H9 (cell line): ENCODE results near the gene SHB. TPM values are rescaled to one million over a fixed set of nuclear protein-coding genes. Genes with fewer than 3 reads are reported as not detected.

Source experiments
- DNase-seq: peaks from one replicate; pipeline ENCODE4 v3.0.0-alpha.2; 2017
- H2AFZ ChIP-seq: one replicate; pipeline ENCODE4 v1.6.1; 2013; ENCODE audit warnings: mild to moderate bottlenecking, low read length, control low read depth, moderate library complexity
- H2AK5ac ChIP-seq: 2 replicates; pipeline ENCODE4 v1.6.1; 2013; ENCODE audit warnings: low read length, control low read depth, mixed read lengths; ENCODE audit not compliant: insufficient read length
- H2BK120ac ChIP-seq: one replicate; pipeline ENCODE4 v1.6.1; 2013; ENCODE audit warnings: low read depth, mild to moderate bottlenecking, low read length, control low read depth, inconsistent platforms; ENCODE audit not compliant: poor library complexity, severe bottlenecking
- H2BK12ac ChIP-seq: 2 replicates; pipeline ENCODE4 v1.6.1; 2013; ENCODE audit warnings: low read length, control low read depth, mixed read lengths, low read depth; ENCODE audit not compliant: insufficient read length
- H2BK15ac ChIP-seq: 2 replicates; pipeline ENCODE4 v1.6.1; 2013; ENCODE audit warnings: low read depth, low read length, control low read depth
- H2BK20ac ChIP-seq: one replicate; pipeline ENCODE4 v1.6.1; 2013; ENCODE audit warnings: low read depth, mild to moderate bottlenecking, low read length, control low read depth, inconsistent platforms; ENCODE audit not compliant: poor library complexity, severe bottlenecking
- H2BK5ac ChIP-seq: 2 replicates; pipeline ENCODE4 v1.6.1; 2013; ENCODE audit warnings: low read length, control low read depth, mixed read lengths; ENCODE audit not compliant: insufficient read length
- H3K14ac ChIP-seq: 2 replicates; pipeline ENCODE4 v1.6.1; 2013; ENCODE audit warnings: low read length, control low read depth; ENCODE audit not compliant: insufficient read depth
- H3K18ac ChIP-seq: 2 replicates; pipeline ENCODE4 v1.6.1; 2013; ENCODE audit warnings: low read depth, mild to moderate bottlenecking, mixed read lengths, low read length, control low read depth; ENCODE audit not compliant: insufficient read length
- H3K23ac ChIP-seq: 2 replicates; pipeline ENCODE4 v1.6.1; 2013; ENCODE audit warnings: low read length, control low read depth, mixed read lengths, low read depth; ENCODE audit not compliant: insufficient read length
- H3K23me2 ChIP-seq: 2 replicates; pipeline ENCODE4 v1.6.1; 2013; ENCODE audit warnings: low read depth, mild to moderate bottlenecking, mixed read lengths, low read length, control low read depth; ENCODE audit not compliant: insufficient read length, poor library complexity, severe bottlenecking
- H3K27ac ChIP-seq: 2 replicates; pipeline ENCODE4 v1.5.1; 2013; ENCODE audit warnings: low read length, control low read depth, mixed read lengths, low read depth; ENCODE audit not compliant: insufficient read length
- H3K27me3 ChIP-seq: 2 replicates; pipeline ENCODE4 v1.6.1; 2013; ENCODE audit warnings: low read length, control low read depth, inconsistent platforms; ENCODE audit not compliant: insufficient read depth
- H3K4ac ChIP-seq: 2 replicates; pipeline ENCODE4 v1.6.1; 2013; ENCODE audit warnings: low read depth, mild to moderate bottlenecking, control low read depth, inconsistent platforms, low read length, moderate library complexity
- H3K4me1 ChIP-seq: 2 replicates; pipeline ENCODE4 v1.6.1; 2013; ENCODE audit warnings: low read length, control low read depth, inconsistent platforms; ENCODE audit not compliant: insufficient read depth
- H3K4me2 ChIP-seq: 2 replicates; pipeline ENCODE4 v1.6.1; 2013; ENCODE audit warnings: low read length, control low read depth, mixed read lengths; ENCODE audit not compliant: insufficient read length, insufficient read depth
- H3K56ac ChIP-seq: 2 replicates; pipeline ENCODE4 v1.6.1; 2013; ENCODE audit warnings: low read depth, mild to moderate bottlenecking, mixed read lengths, low read length, control low read depth; ENCODE audit not compliant: insufficient read length
- H3K79me1 ChIP-seq: 2 replicates; pipeline ENCODE4 v1.6.1; 2013; ENCODE audit warnings: low read depth, mild to moderate bottlenecking, moderate library complexity, low read length, control low read depth, inconsistent platforms; ENCODE audit not compliant: insufficient read depth, poor library complexity, severe bottlenecking
- H3K79me2 ChIP-seq: 2 replicates; pipeline ENCODE4 v1.6.1; 2013; ENCODE audit warnings: low read length, control low read depth, inconsistent platforms; ENCODE audit not compliant: insufficient read depth
- H3K9ac ChIP-seq: 2 replicates; pipeline ENCODE4 v1.6.1; 2013; ENCODE audit warnings: low read length, control low read depth, mixed read lengths; ENCODE audit not compliant: insufficient read length; ENCODE audit errors: extremely low read depth
- H3K9me3 ChIP-seq: one replicate; pipeline ENCODE4 v1.6.1; 2013; ENCODE audit warnings: low read depth, low read length, inconsistent platforms; ENCODE audit not compliant: control insufficient read depth
- H3T11ph ChIP-seq: one replicate; pipeline ENCODE4 v1.6.1; 2013; ENCODE audit warnings: mild to moderate bottlenecking, low read length, control low read depth, inconsistent platforms
- H4K20me1 ChIP-seq: one replicate; pipeline ENCODE4 v1.6.1; 2013; ENCODE audit not compliant: control insufficient read depth, insufficient read length, insufficient read depth
- H4K5ac ChIP-seq: 2 replicates; pipeline ENCODE4 v1.6.1; 2013; ENCODE audit warnings: low read depth, mild to moderate bottlenecking, mixed read lengths, low read length, control low read depth; ENCODE audit not compliant: insufficient read length
- H4K8ac ChIP-seq: replicated peaks from 2 replicates; pipeline ENCODE4 v1.6.1; 2013; ENCODE audit warnings: low read length, control low read depth, mixed read lengths, low read depth; ENCODE audit not compliant: insufficient read length
- H4K91ac ChIP-seq: 2 replicates; pipeline ENCODE4 v1.6.1; 2013; ENCODE audit warnings: low read depth, mild to moderate bottlenecking, moderate library complexity, mixed read lengths, low read length, control low read depth; ENCODE audit not compliant: insufficient read length
- H3K27ac Mint-ChIP-seq, 3 experiments: 2 replicates in 2 of 3; 3 replicates in 1 of 3; pipeline ENCODE4 v1.8.0; 2020 to 2021; ENCODE audit warnings: mixed read lengths in 3 of 3, mild to moderate bottlenecking in 1 of 3, moderate library complexity in 1 of 3
- H3K27me3 Mint-ChIP-seq: 2 replicates; pipeline ENCODE4 v1.8.0; 2021; ENCODE audit warnings: low read depth, mild to moderate bottlenecking, moderate library complexity, mixed read lengths
- H3K36me3 Mint-ChIP-seq, 3 experiments: 2 replicates in 2 of 3; 3 replicates in 1 of 3; pipeline ENCODE4 v1.8.0; 2020 to 2021; ENCODE audit warnings: low read depth in 3 of 3, mixed read lengths in 3 of 3; ENCODE audit not compliant: insufficient read depth in 1 of 3
- H3K4me1 Mint-ChIP-seq, 2 experiments: 2 replicates each; pipeline ENCODE4 v1.8.0; 2020; ENCODE audit warnings: mixed read lengths in 2 of 2
- H3K4me3 Mint-ChIP-seq, 2 experiments: 2 replicates in 1 of 2; 3 replicates in 1 of 2; pipeline ENCODE4 v1.8.0; 2020 to 2021; ENCODE audit warnings: mild to moderate bottlenecking in 2 of 2, mixed read lengths in 2 of 2, moderate library complexity in 1 of 2
- H3K9me3 Mint-ChIP-seq, 2 experiments: 2 replicates in 1 of 2; 3 replicates in 1 of 2; pipeline ENCODE4 v1.8.0; 2020; ENCODE audit warnings: mild to moderate bottlenecking in 2 of 2, mixed read lengths in 2 of 2, moderate library complexity in 1 of 2
- WGBS: extraction: QIAGEN DNeasy Blood & Tissue Kit; methylation state at CpG from one replicate; pipeline ENCODE4 v1.1.7; 2013; ENCODE audit warnings: missing lambda C conversion rate, low lambda C conversion rate, mixed read lengths; ENCODE audit not compliant: insufficient read length; ENCODE audit errors: extremely low coverage; 5-methylcytosine and 5-hydroxymethylcytosine counted together
- total RNA-seq: library from RNA; stranded (reverse); gene quantifications from 2 replicates; pipeline ENCODE4 v1.2.1, GENCODE V29; 2021
- TF ChIP-seq, protein P1 (sequence below): fragments of 200-600 bp; sonication (generic); conservative IDR thresholded peaks from 3 replicates; pipeline ENCODE4 v1.8.0; 2021; ENCODE audit warnings: antibody characterized with exemption, mild to moderate bottlenecking

Gene SHB
- total RNA-seq, 1 experiment from 2014 or later = 14.6 TPM

- Histone ChIP-seq H3K23me2 (no peaks in the 10 kb centered on the region), H3K9ac (no peak overlapping the region), H3T11ph (no peak overlapping the region), H2BK12ac (no peak overlapping the region), H4K91ac (no peak overlapping the region), H3K79me1 (no peaks in the 10 kb centered on the region), H3K79me2 (no peaks in the 10 kb centered on the region), H3K4me1 (no peaks in the 10 kb centered on the region), H3K18ac (no peak overlapping the region), H2BK15ac (no peak overlapping the region), H2BK5ac (no peak overlapping the region), H3K9me3 (no peaks in the 10 kb centered on the region), H3K4me2 (no peak overlapping the region), H3K23ac (no peak overlapping the region), H2BK20ac (no peak overlapping the region), H4K20me1 (no peaks in the 10 kb centered on the region), H3K14ac (no peak overlapping the region), H4K8ac (no peak overlapping the region), H3K56ac (no peak overlapping the region), H3K27ac (no peak overlapping the region), H2AK5ac (no peak overlapping the region), H3K27me3 (no peaks in the 10 kb centered on the region), H3K4ac (no peak overlapping the region), H2AFZ (no peak overlapping the region), H2BK120ac (no peak overlapping the region), H4K5ac (no peak overlapping the region)
- no peaks in the 10 kb centered on the region; a peak in 1 of 5 replicates for H3K9me3 Mint-ChIP-seq
- TF ChIP-seq, protein P1, sequence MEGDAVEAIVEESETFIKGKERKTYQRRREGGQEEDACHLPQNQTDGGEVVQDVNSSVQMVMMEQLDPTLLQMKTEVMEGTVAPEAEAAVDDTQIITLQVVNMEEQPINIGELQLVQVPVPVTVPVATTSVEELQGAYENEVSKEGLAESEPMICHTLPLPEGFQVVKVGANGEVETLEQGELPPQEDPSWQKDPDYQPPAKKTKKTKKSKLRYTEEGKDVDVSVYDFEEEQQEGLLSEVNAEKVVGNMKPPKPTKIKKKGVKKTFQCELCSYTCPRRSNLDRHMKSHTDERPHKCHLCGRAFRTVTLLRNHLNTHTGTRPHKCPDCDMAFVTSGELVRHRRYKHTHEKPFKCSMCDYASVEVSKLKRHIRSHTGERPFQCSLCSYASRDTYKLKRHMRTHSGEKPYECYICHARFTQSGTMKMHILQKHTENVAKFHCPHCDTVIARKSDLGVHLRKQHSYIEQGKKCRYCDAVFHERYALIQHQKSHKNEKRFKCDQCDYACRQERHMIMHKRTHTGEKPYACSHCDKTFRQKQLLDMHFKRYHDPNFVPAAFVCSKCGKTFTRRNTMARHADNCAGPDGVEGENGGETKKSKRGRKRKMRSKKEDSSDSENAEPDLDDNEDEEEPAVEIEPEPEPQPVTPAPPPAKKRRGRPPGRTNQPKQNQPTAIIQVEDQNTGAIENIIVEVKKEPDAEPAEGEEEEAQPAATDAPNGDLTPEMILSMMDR = no peak
- no peaks in the 10 kb centered on the region for H3K4me1 Mint-ChIP-seq
- no peak overlapping the region for H3K4me3 Mint-ChIP-seq
- no peaks in the 10 kb centered on the region for H3K36me3 Mint-ChIP-seq
- no peak for DNase-seq
- peaks cover 39% of the 10 kb centered on the region for H3K27me3 Mint-ChIP-seq
- no CpG with 5 or more reads among the region's 5 CpGs for WGBS
- H3K27ac Mint-ChIP-seq = no peak overlapping the region
Observed at GRCh38 chr9:38101423-38101822, 32.4 kb upstream of the SHB start.
